NCI-H345 treated with DMSO at 0.1 percent for 48 hours (cell line): Measurements from ENCODE around the gene RNF13.
"Not testable (repeated sequence)": the region's sequence is repeated elsewhere in the genome, so short reads cannot be mapped to it uniquely, and the experiment has no call there.

Source experiments
- DNase-seq: peaks from one replicate; lab custom pipeline; 2025; ENCODE audit not compliant: unreplicated experiment; lab: John Stamatoyannopoulos, UW

The RNF13 gene

DNA sequence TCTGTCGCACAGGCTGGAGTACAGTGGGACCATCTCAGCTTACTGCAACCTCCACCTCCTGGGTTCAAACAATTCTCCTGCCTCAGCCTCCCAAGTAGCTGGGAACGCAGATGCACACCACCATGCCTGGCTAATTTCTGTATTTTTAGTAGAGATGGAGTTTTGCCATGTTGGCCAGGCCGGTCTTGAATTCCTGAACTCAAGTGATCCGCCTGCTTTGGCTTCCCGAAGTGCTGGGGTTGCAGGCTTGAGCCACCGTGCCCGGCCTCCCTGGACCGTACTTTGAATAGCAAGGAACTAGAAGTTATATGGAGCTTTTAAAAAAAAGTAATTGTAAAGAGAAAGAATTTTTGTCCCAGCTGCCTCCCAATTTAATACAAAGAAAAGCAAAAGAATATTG lies 12.3 kb upstream of the RNF13 start:
- DNase-seq = no peak

DNA sequence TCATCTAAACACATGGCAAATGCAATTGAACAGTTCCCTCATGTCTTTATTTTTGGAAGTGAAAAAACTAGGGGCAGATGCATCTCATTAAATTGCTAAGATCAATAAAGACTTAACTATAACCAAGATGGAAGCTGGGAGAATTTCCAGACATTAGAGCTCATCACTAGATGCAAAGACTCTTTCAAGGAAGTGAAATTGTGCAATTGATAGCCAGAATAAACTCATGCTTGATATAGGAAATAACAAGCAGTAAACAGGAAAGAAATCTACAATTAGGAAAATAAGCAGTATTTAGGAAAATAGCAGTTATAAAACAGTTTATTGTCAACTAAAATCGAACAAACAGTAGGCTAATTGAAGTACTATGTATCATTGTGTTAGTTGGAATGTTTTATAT lies 11.8 kb upstream of the RNF13 start:
- DNase-seq = no peak

DNA sequence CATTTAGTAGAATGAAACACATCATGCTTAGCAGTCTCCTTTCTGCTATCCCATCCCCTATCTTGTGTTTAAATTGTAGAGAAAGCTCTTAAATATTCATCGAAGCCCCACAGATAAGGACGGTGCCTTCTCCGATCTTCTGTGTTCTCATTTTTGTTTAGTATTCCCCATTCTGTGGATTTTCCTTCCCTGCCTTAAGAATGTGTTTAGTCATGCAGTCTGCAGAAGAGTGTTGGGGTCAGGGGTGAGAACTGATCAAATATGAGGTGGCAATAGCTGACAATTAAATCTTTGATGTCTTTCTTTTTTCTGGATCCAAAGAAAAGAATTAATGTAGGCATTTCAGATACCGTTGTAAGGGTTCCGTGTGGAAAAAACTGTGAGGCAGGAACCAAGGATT lies 11.4 kb upstream of the RNF13 start:
- DNase-seq = no peak

DNA sequence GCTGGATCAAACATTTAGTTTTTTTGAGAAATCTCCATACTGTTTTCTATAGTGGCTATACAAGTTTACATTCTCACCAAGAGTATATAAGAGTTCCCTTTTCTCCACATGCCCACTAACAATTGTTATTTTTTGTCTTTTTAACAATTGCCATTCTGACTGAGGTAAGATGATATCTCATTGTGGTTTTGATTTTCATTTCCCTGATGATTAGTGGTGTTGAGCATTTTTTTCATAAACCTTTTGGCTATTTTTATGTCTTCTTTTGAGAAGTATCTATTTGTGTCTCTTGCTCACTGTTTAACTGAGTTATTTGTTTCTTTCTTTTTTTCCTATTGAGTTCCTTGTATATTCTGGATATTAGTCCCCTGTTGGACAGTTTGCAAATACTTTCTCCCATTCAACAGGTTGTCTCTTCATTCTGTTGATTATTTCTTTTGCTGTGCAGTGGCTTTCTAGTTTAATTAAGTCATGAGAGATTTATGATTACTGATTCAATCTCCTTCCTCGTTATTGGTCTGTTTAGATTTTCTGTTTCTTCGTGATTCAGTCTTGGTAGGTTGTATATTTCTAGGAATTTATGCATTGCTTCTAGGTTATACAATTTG lies 6.7 kb upstream of the RNF13 start:
- no peak for DNase-seq

DNA sequence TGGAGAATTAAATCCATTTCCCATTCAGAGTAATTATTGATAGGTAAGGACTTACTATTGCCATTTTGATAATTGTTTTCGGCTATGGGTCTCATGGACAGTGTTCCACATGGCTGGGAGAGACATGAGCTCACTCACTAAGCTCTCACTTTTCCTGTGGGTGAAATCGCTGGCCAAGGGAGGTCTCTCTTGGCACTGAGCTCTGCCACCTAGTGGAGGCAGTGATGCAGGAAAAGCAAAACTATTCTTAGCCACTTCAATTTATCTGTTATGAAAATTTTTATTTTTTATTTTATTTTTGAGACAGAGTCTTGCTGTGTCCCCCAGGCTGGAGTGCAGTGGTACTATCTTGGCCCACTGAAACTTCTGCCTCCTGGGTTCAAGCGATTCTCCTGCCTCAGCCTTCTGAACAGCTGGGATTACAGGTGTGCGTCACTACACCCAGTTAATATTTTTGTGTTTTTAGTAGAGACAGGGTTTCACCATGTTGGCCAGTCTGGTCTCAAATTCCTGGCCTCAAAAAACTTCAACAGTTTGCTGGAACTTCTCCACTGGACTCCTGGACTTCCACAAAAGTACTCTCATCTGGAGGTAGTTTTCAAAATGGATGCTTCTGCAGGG lies 4.7 kb upstream of the RNF13 start:
- DNase-seq = peak; percentile 20

DNA sequence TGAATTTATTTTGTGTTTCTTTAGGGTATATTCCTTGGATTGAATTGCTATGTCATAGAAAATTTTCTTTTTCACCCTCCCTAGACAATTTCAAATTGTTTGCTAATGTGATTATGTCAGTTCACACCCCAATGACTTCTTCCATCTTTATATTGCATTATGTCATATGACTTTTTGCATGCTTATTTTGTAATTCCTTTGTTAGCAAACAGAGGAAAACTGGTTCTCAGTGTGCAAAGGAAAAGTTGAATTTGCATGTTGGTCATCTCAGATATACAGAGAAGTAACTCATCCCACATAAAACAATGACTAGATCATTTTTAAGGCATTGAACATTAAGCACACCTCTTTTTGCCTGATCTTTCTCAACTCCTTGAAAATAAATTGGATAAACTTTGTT lies 3.3 kb upstream of the RNF13 start:
- DNase-seq = no peak

DNA sequence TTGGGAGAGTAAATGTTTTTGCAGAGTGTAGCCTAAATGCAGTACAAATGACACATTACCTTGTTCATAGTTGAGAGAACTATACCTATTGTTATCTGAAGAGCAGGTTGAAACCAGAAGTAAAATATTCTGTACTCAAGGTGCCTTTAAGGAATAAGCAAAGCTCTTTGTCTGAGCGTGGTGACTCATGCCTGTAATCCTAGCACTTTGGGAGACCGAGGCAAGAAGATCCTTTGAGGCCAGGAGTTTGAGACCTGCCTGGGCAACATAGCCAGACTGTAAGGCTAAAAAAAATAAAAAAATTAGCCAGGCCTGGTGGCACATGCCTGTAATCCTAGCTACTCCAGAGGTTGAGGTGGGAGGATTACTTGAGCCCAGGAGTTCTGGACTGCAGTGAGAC lies 2.2 kb upstream of the RNF13 start:
- DNase-seq = no peak

DNA sequence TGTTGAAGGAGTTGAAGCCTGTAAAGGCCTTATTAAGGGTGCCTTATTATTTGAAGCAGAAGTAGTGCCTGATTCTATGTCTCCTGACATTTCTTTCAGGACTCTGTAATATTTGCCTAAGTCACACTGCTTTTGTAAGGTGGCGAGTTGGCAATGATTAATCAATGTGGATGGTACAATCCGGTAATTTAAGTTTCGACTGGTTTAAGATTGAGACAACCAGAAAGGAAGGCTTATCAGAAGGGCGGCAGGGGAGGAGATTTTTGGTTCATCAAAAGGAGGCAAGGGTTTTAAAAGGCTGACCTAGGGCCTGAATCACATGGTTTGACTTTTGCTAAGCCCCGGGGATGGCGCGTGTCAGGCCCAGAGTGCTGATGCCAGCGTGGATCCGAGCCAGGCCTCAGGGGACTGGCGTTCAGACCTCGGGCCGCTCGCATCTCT lies 830 bp upstream of the RNF13 start:
- DNase-seq = no peak

DNA sequence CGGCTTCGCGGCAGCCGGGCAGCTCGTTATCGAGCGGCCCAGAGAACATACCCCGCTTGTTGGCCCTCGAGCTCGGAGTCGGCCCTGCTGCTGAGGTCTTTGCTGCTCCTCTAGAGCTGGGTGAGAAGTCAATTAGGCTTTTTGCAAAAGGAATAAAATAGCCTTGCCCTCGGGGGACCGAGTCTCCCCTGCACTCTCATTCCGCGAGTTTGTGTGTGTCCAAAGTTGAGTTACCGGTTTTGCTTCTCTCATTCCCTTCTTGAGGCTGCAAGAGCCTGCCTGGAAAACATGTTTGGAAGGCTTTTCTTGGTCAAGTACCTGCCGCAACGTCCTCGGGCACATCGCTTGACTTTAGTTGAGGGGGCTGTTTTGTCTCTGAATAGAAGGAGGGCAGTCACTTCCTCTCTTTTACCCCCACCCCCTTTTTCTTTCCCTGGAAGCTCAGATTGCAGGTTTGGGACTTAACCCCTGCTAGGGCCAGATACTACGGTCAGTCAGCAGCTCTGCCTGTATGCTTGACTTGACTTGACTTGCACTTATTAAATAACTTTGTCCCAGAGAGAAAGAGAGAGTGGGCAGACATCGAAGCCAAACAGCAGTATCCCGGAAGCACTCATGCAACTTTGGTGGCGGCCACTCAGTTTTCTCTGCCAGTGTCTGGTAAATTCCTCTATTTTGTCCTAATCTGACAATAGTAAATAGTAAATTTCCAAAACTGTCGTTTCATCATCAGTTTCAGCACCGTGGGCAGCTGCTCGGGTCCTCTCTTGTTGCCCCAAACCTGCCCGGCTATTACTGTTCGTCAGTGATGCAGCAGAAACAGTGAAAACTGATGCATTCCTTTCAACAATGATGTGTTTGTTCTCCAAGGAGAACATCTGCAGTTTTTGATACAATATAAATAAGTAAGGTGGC lies 609 bp downstream of the RNF13 start:
- no peak for DNase-seq

DNA sequence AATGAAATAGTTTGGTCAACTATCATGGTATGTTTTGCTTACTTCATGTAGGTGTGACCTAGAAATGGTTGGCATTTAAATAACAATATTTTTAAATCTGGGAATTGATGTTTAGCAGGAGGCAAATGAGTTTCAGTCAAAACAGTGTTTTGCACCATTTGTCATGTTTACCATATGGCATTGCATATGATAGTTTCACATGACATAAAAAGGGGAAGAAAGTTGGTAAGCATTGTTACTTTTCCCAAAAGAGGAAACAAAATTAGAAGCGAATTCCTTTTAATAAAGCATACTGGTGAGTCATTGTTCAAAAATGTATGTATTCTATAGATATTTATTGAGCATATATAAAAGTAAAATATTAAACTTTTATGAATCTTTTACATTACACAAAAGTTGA lies 2.3 kb downstream of the RNF13 start:
- no peak for DNase-seq

DNA sequence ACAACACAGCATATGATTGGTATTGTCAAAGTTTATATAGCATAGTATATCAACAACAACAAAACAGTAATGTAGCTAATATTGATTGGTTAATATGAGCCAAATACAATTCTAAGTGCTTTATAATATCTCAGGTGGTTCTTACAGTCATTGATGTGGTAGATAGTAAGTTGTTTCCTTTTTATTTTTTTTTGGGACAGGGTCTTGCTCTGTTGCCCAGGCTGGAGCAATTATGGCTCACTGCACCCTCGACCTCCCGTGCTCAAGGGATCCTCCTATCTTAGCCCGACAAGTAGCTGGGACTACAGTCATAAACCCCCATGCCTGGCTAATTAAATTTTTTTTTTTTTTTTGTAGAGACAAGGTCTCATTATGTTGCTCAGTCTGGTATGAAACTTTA lies 2.7 kb downstream of the RNF13 start:
- no peak for DNase-seq

DNA sequence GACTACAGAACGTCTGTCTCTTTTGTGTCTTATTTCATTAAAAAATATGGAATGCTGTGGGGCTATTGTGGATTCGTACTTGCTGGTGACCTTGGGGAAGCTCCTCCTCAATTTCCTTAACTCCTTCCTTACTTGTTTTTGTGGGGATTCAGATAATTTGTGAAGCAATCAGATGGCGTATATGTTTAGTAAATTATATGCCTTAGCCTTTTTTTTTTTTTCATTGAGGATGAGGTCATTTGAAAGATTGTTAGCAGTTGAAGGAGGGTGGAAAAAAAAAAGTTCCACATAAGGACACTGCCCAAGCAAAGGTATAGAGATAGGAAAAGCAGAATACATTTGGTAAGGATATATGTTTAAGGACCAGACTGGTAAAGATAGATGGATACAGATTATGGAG lies 3.3 kb downstream of the RNF13 start:
- no peak for DNase-seq

DNA sequence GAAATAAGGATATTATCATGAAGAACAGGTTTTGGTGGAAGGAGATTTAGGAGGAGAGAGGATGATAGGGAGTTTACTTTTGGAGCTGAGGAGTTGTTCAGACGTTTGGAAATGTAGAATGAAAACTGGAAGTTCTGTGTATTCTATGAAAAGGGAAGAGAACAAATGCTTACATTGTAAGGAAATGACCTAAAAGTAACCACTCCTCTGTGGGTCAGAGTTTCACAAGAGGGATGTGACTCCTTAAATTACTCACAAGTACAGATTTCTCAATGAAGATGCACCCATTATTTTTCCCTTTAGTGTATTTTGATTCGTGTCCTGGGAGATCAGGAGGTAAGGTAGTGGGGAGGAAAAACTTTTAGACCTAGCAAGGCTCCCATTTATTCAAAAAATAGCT lies 4.0 kb downstream of the RNF13 start:
- no peak for DNase-seq

DNA sequence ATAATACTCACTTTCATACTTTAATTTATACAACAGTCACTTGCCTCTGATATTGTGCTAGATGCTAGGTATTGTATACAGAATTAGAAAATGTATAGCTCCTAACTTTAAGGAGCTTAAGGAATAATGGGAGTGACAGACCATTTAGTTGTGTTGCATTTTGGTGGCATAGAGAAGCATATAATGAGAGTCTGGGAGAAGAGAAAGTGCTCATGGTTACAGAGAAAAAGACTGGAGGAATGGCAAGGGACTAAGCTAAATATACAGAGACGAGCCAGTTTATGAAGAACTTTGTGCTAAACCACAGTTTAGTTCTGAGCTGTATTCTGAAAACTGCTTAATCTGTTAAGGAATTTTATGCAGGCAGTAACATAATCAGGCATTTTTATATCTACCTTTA lies 6.4 kb downstream of the RNF13 start:
- no peak for DNase-seq

DNA sequence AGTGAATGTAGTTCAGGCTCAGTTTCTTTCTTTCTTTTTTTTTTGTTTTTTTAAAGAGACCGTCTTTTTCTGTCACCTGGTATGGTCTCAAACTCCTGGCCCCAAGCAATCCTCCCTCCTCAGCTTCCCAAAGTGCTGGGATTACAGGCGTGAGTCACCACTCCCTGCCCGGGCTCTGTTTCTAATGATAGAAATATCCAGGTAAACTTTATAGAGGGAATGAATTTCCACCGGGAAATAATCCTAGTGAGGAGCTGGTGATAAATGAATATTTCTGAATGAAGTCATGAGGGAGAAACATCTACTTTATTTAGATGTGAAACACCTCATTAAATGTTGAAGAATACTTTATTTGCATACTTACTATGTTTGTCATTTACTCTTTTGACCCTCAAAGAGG lies 7.2 kb downstream of the RNF13 start:
- DNase-seq = no peak

DNA sequence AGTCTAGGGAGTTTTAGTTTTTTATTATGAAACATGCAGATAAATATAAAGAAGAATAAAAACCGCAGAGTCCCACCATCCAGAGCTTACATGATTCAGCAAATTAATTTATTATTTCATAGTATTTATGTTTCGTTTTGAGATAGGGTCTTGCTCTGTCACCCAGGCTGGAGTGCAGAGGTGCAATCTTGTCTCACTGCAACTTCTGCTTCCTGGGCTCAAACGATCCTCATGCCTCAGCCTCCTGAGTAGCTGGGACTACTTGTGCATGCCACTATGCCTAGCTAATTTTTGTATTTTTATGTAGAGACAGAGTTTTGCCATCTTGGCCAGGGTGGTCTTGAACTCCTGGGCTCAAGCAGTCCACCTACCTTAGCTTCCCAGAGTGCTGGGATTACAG lies 13.6 kb downstream of the RNF13 start:
- no peak for DNase-seq

DNA sequence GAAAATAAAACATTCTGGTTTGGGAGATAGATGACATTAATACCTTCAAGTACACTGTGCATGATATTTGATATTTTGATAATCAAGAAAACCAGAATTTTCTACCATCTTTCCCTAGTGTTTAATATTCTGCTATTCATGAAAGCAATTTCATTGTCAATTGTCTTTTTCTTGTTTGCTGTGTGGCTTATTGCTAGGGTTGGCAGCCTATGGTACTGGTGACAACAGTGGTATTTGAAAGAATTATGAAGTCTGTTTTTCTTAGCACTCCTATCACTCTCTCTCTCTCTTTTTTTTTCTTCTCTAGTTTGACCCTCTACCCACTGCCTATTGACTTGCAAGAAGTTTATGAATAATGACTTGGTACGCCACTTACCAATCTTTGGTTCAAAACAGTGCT lies 15.4 kb downstream of the RNF13 start:
- no peak for DNase-seq

DNA sequence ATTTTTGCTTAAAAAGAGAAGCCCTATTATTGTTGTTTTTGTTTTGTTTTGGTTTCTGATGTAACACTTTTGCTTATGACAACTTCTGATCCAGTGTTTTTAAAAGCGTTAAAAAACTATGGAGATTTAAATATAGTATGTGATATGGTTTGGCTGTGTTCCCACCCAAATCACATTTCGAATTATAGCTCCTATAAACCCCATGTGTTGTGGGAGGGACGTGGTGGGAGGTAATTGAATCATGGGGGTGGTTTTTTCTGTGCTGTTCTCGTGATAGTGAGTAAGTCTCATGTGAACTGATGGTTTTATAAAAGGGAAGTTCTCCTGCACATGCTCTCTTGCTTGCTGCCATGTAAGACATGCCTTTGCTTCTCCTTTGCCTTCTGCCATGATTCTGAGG lies 16.6 kb downstream of the RNF13 start:
- DNase-seq = not testable (repeated sequence)

DNA sequence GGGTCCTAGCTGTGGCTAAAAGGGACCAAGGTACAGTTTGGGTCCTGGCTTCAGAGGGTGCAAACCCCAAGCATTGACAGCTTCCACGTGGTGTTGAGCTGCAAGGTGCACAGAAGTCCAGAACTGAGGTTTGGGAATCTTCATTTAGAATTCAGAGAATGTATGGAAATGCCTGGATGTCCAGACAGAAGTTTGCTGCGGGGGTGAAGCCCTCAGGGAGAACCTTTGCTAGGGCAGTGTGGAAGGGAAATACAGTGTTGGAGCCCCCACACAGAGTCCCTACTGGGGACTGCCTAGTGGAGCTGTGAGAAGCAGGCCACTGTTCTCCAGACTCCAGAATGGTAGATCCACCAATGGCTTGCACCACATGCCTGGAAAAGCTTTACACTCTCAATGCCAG lies 17.9 kb downstream of the RNF13 start:
- DNase-seq = no peak

DNA sequence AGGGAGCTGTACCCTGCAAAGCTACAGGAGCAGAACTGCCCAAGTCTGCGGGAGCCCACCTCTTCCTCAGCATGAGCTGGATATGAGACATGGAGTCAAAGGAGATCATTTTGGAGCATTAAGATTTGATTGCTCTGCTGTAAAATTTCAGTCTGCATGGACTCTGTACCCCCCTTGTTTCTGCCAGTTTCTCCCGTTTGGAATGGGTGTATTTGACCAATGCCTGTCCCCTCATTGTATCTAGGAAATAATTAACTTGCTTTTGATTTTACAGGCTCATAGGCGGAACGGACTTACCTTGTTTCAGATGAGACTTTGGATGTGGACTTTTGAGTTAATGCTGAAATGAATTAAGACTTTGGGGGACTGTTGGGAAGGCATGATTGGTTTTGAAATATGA lies 18.3 kb downstream of the RNF13 start:
- no peak for DNase-seq

DNA sequence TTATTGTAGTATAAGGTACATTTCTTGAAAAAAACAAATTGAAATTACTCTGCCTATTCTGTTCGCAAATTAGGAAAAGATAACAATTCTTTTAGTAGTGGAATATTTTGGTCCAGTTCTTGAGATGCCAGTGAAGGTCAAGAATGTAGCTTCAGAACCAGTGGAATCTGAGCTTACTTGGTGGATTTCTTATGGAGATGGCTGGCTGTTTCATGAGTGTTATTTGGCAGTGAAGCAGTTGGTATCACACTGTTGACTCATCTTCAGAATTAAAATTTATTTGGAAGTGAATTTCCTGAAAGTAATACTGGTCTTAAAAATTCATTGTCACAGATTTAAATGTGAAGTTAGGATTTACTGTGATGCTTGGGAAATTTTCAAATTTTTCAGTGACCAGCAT lies 19.1 kb downstream of the RNF13 start:
- DNase-seq = no peak

DNA sequence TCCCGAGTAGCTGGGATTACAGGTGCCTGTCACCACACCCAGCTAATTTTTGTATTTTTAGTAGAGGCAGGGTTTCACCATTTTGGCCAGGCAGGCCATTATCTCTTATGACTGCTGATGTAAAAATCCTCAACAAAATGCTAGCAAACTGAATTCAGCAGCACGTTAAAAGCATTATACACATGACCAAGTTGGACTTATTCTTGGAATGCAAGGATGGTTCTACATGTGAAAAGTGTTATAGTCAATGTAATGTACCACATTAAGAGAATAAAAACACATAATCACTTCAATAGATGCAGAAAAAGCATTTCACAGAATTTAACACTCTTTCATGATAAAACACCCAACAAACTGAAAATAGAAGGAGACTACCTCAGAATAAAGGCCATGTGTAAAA lies 20.2 kb downstream of the RNF13 start:
- no peak for DNase-seq
